Measurements from ENCODE around the gene MRPL24.
"Not testable (repeated sequence)": the region's sequence is repeated elsewhere in the genome, so short reads cannot be mapped to it uniquely, and the experiment has no call there.

Gene MRPL24

DNA sequence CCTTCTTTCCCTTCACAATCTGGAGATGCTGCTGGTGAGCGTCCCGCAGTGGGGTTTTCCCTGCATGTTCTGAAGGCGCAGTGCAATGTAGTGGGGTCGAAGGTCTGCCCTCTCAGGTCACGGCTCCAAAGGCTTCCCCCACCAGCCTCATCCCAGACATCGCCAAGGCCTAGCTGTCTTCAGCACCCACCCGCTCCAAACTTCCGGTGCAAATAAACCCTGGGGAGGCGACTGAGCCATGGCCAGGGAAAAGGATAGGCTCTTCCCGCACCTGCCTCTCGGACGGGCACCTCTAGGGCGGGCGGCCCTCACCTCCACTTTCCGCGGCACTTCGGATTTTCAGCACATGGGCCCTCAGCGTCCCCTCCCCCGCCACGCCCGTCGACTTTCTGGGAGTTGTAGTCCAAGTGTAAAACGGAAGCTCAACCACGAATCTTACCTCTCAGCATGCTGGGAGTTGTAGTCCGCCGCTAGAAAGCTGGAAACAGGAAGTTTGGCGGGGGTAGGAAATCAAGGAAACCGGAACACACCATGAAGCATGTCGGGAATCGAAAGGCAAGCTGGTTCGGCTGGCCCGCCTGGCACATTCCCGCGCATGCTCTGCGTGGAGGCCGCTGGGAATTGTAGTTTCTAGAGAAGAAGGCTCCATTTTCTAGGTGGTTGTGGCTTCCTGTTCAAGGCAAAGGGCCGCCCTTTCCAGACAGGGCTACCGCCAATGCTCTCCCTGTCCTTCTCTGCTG is at the start of gene MRPL24:
TSS of gene MRPL24 (minus strand) at position 348 of the 740 bp plus-strand sequence. CDS start 2,384 bp downstream, outside the sequence.
- peak; percentile 86 to 99 (median 98) for DNase-seq

- peak in 1 of 56 donors; percentile 8 for DNase-seq
Observed at GRCh38 chr1:156789621-156790318, 48.9 kb upstream of the MRPL24 start.

DNA sequence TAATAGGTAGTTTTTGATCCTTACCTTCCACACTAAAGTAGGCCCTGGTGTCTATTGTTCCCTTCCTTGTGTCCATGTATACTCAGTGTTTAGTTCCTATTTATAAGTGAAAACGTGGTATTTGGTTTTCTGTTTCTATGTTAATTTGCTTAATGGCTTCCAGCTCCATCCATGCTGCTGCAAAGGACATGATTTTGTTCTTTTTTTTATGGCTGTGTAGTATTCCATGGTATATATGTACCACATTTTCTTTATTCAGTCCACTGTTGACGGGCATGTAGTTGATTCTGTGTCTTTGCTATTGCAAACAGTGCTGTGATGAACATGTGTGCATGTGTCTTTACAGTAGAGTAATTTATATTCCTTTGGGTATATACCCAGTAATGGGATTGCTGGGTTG is 47.2 kb upstream of the MRPL24 start:
- no peak for DNase-seq

GRCh38 chr1:156786640-156787039 is 45.8 kb upstream of the MRPL24 start:
- no peak for DNase-seq

GRCh38 chr1:156785458-156785857 is 44.6 kb upstream of the MRPL24 start:
- DNase-seq, result no peak

DNA sequence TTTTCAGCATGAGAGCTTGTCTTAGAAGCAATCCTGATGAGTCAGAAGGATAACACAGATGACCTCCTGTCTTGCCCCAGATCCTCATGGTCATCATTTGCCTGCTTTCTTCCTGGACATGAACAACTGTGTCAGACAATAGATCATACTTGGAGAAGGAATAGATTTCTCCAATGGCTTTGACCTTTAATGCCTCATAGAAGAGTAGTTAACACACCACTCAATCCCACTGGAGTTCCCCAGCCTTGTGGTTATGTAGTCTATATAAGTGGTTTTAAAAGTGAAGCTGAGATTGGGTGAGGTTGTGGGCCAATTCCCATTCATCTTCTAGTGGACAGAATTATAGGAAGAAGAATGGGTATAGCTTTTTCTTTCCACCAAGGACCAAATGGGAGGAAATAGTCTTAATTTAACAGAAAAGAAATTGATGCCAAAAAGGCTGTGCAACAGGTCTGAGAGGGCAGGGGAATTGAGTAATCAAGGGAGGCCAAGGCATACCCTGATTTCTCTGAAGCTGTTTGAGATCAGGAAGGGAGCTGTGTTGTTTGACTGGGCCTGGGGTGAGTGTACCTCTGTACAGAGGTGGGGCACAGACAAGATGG is 40.8 kb upstream of the MRPL24 start:
- no peak for DNase-seq

- DNase-seq, result no peak
Observed at GRCh38 chr1:156777573-156777972, 36.7 kb upstream of the MRPL24 start.

- DNase-seq, result no peak
Observed at GRCh38 chr1:156776942-156777341, 36.1 kb upstream of the MRPL24 start.

- DNase-seq, result no peak
Observed at GRCh38 chr1:156775799-156776198, 34.9 kb upstream of the MRPL24 start.

DNA sequence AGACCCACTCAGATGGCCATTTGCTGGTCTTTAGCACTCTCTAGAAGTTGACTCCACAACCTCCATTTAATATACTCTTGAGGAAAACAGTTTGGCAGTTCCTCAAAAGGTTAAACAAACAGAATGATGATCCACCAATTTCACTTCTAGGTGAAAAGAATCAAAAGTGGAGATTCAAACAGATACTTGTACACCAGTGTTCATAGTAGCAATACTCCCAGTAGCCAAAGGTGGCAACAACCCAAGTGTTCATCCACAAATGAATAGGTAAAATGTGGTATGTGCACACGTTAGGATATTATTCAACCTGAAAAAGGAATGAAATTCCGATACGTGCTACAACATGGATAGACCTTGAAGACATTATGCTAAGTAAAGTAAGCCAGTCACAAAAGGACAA is 32.7 kb upstream of the MRPL24 start:
- no peak for DNase-seq

GRCh38 chr1:156772728-156773497 is 32.0 kb upstream of the MRPL24 start:
- peak in 1 of 56 donors; percentile 6 for DNase-seq

DNA sequence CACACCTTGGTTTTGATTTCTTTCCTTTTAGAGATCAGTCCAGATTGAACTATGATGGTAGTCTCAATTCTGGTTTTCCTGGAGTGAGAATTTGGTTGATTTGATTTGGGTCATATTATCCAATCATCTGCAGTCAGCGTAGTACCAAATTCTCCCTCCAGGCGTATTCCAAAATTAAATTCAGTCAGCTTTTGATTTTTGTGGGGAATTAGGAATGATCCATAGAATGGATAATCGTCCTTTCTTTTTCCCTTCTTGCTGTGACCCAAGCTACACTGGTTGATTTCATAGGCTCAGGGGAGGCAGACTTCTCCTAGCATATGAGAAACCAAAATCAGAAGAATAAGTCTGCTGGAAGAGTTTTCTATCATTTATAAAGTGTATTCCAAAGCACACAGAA is 31.3 kb upstream of the MRPL24 start:
- no peak for DNase-seq

- DNase-seq, result no peak
Observed at GRCh38 chr1:156768610-156769295, 27.9 kb upstream of the MRPL24 start.

GRCh38 chr1:156767879-156768604 is 27.2 kb upstream of the MRPL24 start:
- peak in 12 of 56 donors; percentile 24 to 74 (median 48) for DNase-seq

GRCh38 chr1:156767101-156767878 is 26.4 kb upstream of the MRPL24 start, which contains the start of gene PRCC:
TSS of gene PRCC (plus strand) at chr1:156767535. CDS start at chr1:156767772, 237 bp downstream.
- DNase-seq, result peak; percentile 82 to 100 (median 99)

DNA sequence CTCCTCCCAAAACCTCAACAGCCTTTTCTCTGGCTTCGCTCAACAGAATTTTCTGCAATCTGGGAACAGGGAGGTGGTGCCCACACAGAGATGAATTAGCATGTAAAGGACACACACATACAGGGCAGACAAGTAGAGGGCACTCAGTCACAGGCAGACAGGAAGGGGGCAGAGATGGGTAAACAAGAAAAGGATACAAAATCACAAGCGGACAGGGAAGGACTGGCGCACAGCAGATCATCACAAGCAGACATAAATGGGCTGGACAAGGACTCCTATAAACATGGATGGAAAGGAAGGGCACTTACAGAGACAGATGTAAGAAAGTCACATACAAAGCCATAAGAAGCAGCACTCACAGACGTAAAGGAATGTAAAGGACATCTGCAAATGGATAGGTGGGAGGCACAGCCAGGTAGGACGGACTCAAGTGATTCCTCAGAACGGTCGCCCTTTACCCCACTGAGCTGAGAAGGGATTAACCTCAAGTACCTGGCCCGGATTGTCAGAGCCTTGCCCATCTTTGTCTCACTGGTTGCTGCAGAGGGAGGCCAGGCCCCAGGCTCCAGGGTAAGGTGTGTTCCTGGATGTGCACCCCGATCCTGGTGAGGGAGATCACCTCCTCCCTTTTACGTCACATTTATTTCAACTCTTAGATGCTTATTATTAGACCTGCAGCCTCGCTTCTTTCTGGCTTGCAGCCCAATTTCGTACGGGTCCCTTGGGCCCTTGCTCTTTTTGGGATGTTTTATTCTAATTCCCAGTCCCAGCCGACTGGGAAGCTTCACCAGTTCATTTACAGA is 25.6 kb upstream of the MRPL24 start:
- peak in 7 of 56 donors; percentile 23 to 68 (median 53) for DNase-seq

DNA sequence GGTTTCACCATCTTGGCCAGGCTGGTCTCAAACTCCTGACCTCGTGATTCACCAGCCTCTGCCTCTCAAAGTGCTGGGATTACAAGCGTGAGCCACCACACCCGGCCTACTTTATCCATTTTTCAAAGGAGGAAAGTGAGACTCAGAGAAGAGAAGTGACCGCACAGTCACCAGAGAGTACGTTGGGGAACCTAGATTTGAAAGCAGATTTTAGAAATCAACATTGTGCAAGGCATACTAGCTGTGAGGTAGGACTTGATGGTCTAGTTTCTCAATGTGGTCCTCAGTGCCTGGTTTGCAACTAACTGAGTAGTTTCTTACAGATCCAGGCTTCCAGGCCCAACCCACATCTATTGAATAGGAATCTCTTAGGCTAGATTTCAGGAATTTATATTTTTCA is 24.8 kb upstream of the MRPL24 start:
- no peak for DNase-seq

DNA sequence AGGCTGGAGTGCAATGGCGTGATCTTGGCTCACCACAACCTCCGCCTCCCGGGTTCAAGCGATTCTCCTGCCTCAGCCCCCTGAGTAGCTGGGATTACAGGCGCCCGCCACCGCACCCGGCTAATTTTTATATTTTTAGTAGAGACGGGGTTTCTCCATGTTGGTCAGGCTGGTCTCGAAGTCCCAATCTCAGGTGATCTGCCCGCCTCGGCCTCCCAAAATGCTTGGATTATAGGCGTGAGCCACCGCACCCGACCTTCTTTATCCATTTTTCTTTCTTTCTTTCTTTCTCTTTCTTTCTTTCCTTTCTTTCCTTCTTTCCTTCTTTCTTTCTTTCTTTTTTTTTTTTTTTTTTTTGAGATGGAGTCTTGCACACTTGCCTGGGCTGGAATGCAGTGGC is 24.2 kb upstream of the MRPL24 start:
- not testable (repeated sequence) for DNase-seq

DNA sequence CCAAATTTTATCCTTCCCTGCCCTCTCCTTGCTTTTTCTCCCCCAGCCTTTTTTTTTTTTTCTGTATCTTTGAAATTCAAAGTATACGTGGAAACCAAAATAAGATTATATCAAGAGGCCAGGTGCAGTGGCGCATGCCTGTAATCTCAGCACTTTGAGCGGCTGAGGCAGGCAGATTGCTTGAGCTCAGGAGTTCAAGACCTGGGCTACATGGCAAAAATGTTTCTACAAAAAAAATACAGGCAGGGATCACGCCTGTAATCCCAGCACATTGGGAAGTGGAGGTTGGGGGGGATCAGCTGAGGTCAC is 19.9 kb upstream of the MRPL24 start:
- DNase-seq, result no peak
